Measurements from ENCODE around the gene RACGAP1. TPM values are rescaled to one million over a fixed set of nuclear protein-coding genes. Genes with fewer than 3 reads are reported as not detected.
"Not testable (repeated sequence)": the region's sequence is repeated elsewhere in the genome, so short reads cannot be mapped to it uniquely, and the experiment has no call there.

RACGAP1 gene
- total RNA-seq, 2 experiments from 2014 or later, result 3.0 to 3.3 TPM

- Histone ChIP-seq H3K27ac (ENCODE audit: low read depth in 1 of 2, low read length in 2 of 2) (no peak overlapping the region), H3K9me3 (ENCODE audit: control insufficient read depth in 1 of 2, insufficient read depth in 1 of 2, low read length in 2 of 2) (no peaks in the 10 kb centered on the region), H3K4me1 (ENCODE audit: insufficient read depth, low read length) (no peaks in the 10 kb centered on the region), H3K4me3 (ENCODE audit: low read length) (peak overlapping the region; percentile 19), H3K27me3 (ENCODE audit: control insufficient read depth in 1 of 2, insufficient read depth in 2 of 2, low read length in 2 of 2) (peaks cover 4 to 7% of the 10 kb centered on the region in 2 experiments), H3K36me3 (ENCODE audit: insufficient read depth, low read length) (no peaks in the 10 kb centered on the region)
- Mint-ChIP-seq H3K36me3 (ENCODE audit: low read depth) (no peaks in the 10 kb centered on the region), H3K4me1 (ENCODE audit: low read depth) (no peaks in the 10 kb centered on the region), H3K27ac (no peak overlapping the region), H3K9me3 (no peaks in the 10 kb centered on the region), H3K27me3 (peaks cover 36% of the 10 kb centered on the region), H3K4me3 (no peak overlapping the region)
- intact Hi-C loops (cut with DNase I, micrococcal nuclease), result no loop called here
- ChIA-PET CTCF (no interaction called here), POLR2A (no interaction called here)
- TF ChIP-seq CTCF (IDR thresholded peaks at IDR 0.05), result no peak
- no peak for ATAC-seq (ENCODE audit: poor library complexity)
- DNase-seq, result peak in 1 of 14 experiments; percentile 32
Observed at GRCh38 chr12:50032854-50033581, 7.7 kb upstream of the RACGAP1 start.

- ATAC-seq (ENCODE audit: poor library complexity), result no peak
- H3K9me3 ChIP-seq (ENCODE audit: control insufficient read depth in 1 of 2, insufficient read depth in 1 of 2, low read length in 2 of 2), result no peaks in the 10 kb centered on the region
- no peaks in the 10 kb centered on the region for H3K9me3 Mint-ChIP-seq
Observed at GRCh38 chr12:50032515-50032853, 7.2 kb upstream of the RACGAP1 start.

GRCh38 chr12:50030449-50030848 lies 5.2 kb upstream of the RACGAP1 start:
- CTCF ChIA-PET, result interaction anchor here (0.7 to 1.0 kb wide), 2 partner anchors 9 to 63 kb away, joined by 3 to 6 read pairs; no protein-coding TSS in a partner anchor
- H3K27me3 Mint-ChIP-seq, result peaks cover 35% of the 10 kb centered on the region
- H3K4me3 ChIP-seq (ENCODE audit: low read length); H3K27me3 ChIP-seq (ENCODE audit: control insufficient read depth in 1 of 2, insufficient read depth in 2 of 2, low read length in 2 of 2); H3K36me3 ChIP-seq (ENCODE audit: insufficient read depth, low read length); DNase-seq; H3K4me3 Mint-ChIP-seq; H3K4me1 Mint-ChIP-seq (ENCODE audit: low read depth); H3K27ac Mint-ChIP-seq; H3K4me1 ChIP-seq (ENCODE audit: insufficient read depth, low read length); H3K9me3 Mint-ChIP-seq; intact Hi-C loops (cut with DNase I, micrococcal nuclease); H3K27ac ChIP-seq (ENCODE audit: low read depth in 1 of 2, low read length in 2 of 2); ATAC-seq (ENCODE audit: poor library complexity); POLR2A ChIA-PET; H3K36me3 Mint-ChIP-seq (ENCODE audit: low read depth); H3K9me3 ChIP-seq (ENCODE audit: control insufficient read depth in 1 of 2, insufficient read depth in 1 of 2, low read length in 2 of 2): not testable (repeated sequence)

More at GRCh38 chr12:50032515-50032853, 7.2 kb upstream of the RACGAP1 start:
- DNase-seq, result no peak
- POLR2A ChIA-PET, result no interaction called here
- Mint-ChIP-seq H3K27ac (no peak overlapping the region), H3K4me1 (ENCODE audit: low read depth) (no peaks in the 10 kb centered on the region), H3K27me3 (peaks cover 40% of the 10 kb centered on the region), H3K4me3 (no peak overlapping the region), H3K36me3 (ENCODE audit: low read depth) (no peaks in the 10 kb centered on the region)
- H3K36me3 ChIP-seq (ENCODE audit: insufficient read depth, low read length), result no peaks in the 10 kb centered on the region
- no peak overlapping the region for H3K27ac ChIP-seq (ENCODE audit: low read depth in 1 of 2, low read length in 2 of 2)
- intact Hi-C loops (cut with DNase I, micrococcal nuclease), result no loop called here
- peaks cover 4 to 7% of the 10 kb centered on the region in 2 experiments for H3K27me3 ChIP-seq (ENCODE audit: control insufficient read depth in 1 of 2, insufficient read depth in 2 of 2, low read length in 2 of 2)
- H3K4me1 ChIP-seq (ENCODE audit: insufficient read depth, low read length), result no peaks in the 10 kb centered on the region
- CTCF ChIA-PET, result no interaction called here
- peak overlapping the region; percentile 19 for H3K4me3 ChIP-seq (ENCODE audit: low read length)
- TF ChIP-seq CTCF (IDR thresholded peaks at IDR 0.05), result no peak

Data from CD4-positive, alpha-beta T cell (primary cell).